Iris pigment epithelial cell (primary cell): ENCODE measurements around the gene SYNGR3.

Experiments used
- DNase-seq: peaks from one replicate; pipeline ENCODE4 v3.0.0-alpha.2; 2011; ENCODE audit warnings: low read depth

The SYNGR3 gene

DNA sequence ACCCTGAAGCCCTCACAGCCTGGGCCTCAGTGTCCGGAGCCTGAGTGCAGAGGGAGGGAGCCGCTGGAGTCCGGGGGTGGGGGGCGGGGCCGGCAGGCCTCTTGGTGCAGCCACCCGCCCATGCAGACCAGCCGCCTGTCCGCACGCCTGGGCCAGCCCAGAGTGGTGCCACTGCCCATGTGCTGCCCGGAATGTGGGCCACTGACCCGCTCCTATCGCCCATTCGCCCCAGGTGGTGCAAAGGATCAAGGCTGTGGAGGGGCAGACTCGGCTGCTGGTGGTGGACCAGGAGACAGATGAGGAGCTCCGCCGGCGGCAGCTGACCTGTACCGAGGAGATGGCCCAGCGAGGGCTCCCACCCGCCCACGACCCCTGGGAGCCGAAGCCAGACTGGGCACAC is 39.6 kb downstream of the SYNGR3 start:
- no peak for DNase-seq

DNA sequence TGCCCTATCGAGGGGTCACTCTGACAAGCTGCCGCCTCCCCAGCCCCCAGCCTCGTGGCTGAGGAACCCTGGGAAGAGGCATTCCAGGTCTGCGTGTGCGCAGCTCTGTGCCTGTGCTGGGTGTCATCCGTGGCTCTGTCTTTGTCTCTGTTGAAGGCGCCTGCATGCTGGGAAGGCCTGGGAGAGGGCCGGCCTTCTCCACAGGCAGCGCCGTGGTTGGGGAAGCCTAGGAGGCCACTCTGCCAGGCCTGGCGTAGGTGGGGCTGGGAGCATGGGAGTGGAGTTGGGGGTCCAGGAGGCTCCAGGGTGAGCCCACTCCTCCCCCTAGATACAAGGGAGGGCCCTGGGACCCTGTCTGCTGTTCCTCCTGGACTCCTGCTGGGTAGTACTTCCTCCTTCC is 40.3 kb downstream of the SYNGR3 start:
- no peak for DNase-seq

DNA sequence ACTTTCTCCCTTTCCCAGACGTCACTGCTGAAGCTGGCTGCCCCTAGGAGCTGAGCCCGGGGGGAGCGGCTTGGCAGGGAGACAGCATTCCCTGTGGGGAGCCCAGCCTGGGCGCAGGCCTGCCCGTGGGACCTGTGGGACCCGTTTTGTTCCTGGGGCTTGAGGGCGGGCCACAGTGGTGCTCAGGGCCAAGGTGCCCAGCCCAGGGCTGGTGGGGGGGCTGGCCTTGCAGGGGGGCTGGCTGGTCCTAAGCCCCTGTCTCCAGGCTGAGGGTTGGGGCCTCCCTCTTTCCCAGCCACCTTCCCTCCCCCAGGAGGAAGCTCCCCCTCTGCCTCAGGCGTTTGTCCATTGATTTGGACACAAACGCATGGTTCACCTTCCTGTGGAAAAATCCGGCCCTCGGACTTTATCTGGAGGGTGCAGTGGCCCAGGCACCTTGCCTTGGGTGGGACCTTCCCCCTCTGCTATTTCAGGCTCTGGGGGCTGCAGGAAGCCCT is 41.4 kb downstream of the SYNGR3 start:
- no peak for DNase-seq

DNA sequence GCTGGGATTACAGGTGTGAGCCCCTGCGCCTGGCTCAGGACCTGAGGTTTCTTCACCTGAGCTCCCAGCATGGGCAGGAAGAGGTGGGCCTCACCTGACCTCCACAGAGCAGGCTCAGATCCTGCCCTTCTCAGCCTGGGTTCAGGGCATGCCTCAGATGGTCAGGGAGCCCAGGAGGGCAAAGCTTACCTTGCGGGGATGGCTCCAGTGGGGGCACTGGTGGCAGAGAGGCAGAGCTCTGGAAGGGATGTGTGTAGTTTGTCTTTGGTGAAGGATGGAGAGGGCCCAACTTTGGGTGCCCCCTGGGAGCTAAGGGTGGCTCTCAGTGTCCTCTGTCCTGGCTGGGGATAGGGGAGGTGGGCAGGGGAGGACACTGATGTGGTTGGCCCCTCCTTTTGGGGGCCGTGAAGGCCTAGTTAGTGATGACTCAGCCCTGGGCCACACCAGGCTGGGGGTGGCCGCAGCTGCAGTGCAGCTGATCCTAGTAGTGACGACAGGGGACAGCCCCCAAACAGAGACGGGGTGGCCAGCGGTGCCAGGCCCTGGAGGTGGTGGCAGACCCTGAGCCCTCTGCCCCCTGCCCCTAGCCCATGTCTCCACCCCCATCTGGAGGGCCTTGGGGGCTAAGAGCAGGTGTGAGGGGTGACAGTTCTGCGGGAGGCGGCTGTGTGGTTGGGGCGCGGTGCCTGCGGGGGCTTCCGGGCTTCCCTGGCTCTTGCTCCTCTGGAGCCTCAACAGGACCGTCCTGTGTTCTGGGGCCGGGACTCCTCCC is 42.7 kb downstream of the SYNGR3 start:
- no peak for DNase-seq

DNA sequence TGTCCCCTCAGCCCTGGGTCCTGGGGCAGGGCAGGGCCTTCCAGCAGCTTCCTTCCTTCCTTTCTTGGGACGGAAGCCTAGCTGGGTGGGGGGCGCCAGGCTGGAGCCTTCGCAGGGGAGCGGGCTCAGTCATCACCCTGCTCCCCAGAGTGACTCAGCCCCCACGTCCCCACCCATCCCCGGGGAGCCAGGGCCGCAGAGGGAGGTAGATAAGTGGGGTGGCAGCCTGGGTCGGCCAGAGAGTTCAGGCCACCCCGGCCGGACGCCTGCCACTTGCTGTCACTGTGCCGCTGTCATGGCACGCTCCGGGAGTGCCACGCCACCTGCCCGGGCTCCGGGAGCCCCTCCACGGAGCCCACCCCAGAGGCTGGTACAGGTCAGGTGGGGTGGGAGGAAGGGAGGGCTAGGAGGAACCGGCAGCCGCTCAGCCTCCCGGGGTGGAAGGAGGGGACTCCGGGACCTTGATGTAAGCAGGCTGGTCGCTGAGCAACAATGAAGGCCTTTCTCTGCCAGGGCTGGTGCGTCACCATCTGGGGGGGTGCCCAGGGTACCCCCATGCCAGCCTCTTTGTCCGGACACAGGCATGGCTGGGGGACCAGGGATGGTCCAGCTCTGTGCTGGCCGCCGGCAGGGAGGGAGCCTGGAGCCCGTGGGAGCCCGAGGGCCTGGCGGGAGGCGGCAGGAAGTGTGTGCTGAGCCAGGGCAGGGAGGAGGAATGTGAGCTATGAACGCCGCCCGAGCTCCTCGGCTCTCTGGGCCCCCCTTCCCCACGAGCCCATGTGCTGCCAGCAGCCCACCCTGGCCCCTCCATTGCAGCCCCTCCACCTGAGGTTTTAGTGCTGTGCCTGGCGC is 43.5 kb downstream of the SYNGR3 start:
- DNase-seq: peak; percentile 74

DNA sequence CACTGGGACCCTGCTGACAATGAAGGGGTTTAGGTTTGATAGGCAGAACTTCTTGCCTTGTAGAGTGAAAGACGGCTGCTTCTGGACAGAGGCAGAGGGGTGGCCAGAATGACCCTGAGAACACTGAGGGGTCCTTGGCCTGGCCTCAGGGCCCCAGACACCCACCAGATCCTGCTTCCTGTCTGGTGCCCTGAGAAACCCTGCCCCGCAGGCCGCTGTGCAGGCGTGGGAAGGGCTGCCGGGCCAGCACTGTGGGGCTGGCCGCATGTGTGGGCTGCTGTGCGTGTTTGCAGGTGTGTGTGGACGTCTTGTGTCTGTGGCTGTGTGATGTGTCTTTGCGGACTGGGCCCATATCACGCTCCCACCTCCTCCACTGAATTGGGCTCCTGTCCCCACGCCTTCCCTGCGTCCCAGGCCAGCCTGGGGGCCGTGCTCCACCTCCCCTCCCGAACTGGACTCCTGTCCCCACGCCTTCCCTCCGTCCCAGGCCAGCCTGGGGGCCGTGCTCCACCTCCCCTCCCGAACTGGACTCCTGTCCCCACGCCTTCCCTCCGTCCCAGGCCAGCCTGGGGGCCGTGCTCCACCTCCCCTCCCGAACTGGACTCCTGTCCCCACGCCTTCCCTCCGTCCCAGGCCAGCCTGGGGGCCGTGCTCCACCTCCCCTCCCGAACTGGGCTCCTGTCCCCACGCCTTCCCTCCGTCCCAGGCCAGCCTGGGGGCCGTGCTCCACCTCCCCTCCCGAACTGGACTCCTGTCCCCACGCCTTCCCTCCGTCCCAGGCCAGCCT is 44.3 kb downstream of the SYNGR3 start:
- DNase-seq: peak; percentile 46

DNA sequence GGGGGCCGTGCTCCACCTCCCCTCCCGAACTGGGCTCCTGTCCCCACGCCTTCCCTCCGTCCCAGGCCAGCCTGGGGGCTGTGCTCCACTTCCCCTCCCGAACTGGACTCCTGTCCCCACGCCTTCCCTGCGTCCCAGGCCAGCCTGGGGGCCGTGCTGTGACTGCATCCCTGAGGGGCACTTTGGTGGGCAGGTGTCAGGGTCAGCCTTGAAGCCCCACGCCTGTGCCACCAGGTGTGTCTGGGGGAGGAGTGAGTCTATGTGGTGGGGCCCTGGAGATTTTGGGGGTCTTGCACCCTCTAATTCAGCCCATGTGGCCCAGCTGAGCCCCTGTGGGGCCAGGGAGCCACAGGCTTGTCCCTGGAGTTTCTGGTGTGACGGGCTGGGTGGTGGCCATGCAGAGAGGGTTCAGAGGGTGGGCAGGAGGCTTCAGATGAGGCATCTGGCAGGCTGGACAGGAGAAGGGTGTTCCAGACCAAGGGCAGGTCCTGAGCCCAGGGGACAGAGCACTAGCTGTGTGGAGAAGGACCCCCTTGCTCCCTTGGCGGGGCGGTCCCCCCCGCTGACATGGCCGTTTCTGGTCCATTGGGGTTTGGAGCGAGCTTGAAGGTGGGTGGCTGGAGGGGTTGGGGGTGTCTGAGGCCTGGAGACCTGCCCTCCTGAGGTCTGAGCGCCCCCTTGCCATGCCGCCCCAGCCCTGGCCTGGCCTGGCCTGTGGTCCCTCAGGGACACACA is 45.1 kb downstream of the SYNGR3 start:
- no peak for DNase-seq

DNA sequence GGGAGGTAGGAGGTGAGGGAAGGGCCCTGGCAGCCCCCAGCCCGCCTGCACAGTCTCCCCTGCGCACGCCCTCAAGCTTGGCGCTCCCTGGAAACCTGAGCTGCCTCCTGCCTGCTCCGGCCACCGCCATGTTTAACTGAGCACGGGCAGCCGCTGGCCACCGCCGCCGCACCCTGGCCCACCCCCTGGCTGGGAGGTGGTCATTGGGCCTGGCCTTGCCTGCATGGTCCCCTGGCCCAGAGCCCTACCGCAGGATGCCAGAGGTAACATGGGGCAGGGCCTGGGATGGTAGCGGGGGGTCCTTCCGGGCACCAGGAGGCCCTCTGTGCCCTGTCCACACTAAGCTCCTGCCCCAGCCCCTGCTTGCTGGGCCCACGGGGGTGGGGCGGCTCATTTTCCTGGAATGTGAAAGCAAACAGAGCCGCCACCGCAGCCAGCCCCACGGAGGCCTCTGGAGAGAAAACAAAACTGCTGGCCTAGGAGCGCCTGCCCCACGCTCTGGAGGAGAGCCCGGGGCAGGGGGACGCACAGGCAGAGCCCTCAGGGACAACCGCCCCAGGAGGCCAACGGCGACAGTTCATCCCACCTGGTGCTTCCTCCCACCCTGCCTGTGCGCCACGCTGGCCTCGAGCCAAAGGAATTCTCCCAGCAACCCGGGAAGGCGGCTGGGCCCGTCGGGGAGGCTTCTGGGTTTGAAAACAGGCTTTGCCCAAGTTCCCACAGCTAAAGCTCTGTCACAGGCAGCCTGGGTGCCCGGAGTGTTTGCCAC is 45.8 kb downstream of the SYNGR3 start:
- peak; percentile 90 for DNase-seq

DNA sequence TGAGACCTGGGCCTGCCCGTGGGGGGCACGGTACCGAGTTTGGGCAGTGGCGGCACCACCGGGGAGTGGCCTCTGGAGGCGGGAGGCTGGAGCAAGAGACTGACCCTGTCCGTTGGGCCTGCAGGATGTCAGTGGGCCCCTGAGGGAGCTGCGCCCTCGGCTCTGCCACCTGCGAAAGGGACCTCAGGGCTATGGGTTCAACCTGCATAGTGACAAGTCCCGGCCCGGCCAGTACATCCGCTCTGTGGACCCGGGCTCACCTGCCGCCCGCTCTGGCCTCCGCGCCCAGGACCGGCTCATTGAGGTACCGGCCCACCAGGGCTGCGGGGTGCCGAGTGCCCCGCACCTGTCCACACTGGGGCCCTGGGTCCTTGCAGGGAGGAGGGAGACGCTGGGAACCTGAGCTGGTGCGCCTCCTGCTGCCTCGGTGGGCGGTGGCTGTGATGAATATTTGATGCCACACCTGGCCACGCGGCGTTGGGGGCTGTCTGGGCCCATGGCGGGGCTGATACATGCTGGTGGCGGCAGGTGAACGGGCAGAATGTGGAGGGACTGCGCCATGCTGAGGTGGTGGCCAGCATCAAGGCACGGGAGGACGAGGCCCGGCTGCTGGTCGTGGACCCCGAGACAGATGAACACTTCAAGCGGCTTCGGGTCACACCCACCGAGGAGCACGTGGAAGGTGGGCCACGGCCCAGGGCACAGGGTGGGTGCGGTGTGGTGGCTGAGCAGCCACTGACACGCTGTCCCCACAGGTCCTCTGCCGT is 46.6 kb downstream of the SYNGR3 start:
- no peak for DNase-seq

DNA sequence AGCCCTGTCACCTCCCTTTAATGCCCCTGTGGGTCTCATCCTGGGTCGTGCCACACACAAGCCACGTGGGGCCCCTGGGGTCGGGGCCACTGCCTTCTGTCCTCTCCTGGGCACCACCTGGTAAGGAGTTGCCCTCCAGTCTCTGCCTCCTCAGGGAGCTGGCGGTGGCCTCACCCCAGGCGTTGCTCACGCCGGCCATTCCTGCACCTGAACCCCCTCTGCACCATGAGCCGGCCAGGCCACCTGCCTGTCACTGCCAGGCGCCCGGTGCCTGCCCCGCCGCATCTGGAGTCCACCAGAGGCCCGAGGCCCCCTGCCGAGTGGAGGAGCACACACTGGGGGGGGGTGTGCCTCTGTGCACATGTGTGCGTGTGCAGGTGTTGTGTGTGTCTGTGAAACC is 47.3 kb downstream of the SYNGR3 start:
- no peak for DNase-seq

DNA sequence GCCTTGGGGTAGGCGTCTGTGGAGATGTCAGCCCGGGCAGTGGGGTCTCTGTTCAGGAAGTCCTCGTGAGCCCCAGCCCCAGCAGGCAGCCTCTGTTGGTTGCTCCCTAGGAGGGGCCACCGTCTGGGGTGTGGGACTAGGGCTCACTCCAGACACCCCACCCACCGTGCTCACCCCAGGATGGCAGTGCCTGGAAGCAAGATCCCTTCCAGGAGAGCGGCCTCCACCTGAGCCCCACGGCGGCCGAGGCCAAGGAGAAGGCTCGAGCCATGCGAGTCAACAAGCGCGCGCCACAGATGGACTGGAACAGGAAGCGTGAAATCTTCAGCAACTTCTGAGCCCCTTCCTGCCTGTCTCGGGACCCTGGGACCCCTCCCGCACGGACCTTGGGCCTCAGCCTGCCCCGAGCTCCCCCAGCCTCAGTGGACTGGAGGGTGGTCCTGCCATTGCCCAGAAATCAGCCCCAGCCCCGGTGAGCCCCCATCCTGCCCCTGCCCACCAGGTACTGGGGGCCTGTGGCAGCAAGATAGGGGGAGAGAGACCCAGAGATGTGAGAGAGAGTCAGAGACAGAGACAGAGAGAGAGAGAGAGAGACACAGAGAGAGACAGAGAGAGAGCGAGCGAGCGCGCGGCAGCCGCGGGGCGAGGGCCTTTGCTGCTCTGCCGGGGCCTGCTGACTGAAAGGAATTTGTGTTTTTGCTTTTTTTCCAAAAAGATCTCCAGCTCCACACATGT is 48.0 kb downstream of the SYNGR3 start:
- no peak for DNase-seq

DNA sequence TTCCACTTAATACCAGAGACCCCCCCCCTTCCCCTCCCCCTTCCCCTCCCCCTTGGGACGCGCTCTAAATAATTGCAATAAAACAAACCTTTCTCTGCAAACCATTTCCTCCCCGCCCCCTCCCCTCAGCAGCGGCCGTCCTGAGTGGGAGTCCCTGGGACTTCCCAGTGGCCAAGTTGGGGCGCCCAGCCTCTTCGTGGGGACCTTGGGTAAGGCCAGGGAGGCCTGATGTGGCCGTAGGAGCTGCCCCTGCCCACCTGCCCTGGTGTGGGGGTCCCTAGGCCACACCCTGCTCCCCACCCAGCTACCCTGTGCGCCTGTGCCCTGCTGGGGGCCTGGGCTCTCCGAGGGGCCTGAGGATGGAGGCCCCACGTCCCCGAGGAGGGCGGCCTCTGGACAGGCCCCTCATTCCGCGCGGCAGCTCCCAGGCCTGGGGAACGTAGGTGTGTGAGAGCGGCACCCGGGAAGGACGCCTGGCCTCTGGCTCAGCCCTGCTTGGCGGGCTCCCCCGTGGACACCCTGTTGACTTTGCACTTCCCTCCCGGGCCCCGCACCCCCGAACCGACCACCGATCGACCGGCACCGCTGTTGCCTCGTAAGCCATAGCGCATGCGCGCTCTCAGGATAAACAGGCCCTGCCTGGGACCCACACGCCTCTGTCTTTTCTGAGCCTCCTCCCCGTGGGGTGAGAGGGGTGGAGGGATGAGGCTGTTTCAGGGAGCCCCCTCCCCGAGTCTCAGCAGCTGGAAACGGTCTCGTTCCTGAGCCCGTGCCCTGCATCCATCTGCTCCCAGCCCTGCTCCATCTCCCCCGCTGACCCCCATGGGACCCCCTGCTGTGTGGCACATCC is 48.8 kb downstream of the SYNGR3 start:
- DNase-seq: no peak

DNA sequence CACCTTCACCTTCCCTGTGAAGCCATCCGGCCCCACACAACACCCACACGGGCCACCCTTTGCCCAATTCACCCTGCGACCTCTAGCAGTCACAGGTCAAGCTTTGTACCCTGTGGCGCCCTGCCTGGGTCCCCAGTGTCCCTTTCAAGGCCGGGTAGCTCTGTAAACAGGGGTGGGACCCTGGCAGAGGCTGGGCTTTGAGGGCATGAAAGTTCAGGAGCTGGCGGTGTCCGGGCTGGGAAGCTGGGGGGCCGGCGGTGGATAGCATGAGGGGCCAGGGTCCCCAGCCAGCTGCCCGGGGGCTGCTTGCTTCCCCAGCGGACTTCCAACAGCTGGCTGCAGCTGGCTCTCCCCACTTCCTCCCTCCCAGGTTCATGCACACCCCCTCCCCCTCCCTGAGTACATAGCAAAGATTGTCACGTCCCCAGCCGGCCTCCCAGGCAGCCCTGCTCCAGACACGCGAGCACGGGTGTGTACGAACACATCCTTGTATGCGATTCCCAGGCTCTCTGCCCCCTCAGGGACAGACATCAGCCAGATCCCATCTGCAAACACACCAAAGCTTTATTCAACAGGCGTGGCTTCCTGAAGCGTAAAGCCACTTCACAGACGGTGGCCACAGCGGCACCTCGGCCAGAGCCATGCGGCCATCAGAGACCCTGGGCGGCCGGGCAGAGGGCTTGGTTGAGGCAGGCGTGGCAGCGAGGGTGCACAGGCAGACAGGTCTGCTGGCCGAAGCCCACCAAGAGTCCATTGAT is 49.7 kb downstream of the SYNGR3 start:
- peak; percentile 48 for DNase-seq

DNA sequence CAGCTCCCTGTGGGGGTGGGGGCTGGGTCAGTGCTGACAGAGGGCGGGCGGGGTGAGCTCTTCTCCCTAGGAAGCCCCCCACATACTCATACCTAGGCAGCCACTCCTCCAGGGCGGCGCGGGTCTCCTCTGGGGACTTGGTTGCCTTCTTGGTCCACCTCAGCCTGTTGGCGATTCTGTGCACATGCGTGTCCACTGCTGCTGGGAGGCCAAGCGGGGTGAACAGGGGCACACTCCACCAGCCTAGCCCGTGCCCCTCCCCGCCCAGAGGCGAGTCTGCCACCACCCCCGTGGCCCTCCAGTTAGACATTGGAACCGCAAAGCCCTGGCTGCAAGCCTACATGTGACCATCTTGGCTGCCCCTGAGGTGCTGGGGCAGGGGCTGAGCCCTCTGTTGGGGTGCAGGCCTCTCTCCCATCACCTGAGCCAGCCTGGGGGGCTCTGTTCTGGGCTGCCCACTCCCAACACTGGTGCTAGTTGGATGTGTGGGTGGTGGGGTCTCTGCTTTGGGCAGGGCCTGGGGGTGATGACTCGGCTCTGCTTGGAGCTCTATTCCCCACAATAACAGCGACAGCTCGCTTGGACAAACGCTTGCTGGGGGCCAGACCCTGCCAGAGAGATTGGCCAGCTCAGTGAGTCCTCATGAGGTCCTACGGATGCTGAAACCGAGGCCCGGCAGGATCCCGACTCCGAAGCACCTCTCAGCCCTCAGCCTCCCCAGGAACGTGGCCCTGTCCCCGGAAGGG is 50.4 kb downstream of the SYNGR3 start:
- no peak for DNase-seq

DNA sequence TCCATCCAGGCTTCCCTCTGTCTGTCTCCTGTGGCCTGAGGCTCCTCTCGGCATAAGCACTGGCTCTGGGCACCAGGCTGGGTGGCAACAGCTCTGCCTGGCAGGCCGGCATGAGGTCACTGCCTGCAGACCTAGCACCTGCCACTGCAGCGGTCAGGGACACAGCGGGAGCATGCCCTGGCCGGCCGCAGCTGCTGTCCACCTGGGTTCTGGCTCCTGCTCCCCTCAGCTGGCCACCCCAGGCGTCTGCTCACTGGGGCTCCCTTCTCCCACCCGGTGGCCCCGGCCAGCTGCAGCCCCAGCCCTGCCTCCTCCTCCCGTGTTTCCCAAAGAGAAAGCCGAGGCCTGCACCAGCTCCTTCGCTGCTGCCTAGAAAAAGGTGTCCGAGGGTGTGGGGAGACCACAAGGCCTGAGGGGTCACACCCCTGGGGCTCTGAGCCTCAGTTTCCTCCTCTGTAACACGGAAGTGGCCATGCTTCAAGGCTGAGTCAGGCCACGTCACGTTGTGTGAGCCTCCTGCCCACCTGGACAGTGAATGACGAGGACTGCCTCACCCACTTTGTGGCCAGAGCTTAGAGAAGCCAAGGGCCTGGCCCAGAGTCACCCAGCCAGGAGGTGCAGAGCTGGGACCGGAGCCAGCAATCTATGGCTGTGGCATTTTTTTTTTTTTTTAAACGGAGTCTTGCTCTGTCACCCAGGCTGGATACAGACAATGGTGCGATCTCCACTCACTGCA is 51.2 kb downstream of the SYNGR3 start:
- DNase-seq: no peak
